GM12892 (cell line): ENCODE data around the gene ZNF496.

ENCODE experiments used
- POLR2A ChIP-seq: IDR thresholded peaks from 2 replicates; pipeline ENCODE4 v1.6.1; 2011; ENCODE audit warnings: low read depth, low read length, control low read depth
- POLR2AphosphoS5 ChIP-seq: IDR thresholded peaks from 2 replicates; pipeline ENCODE4 v1.6.1; 2011; ENCODE audit warnings: low read depth, low read length, control low read depth

DNA sequence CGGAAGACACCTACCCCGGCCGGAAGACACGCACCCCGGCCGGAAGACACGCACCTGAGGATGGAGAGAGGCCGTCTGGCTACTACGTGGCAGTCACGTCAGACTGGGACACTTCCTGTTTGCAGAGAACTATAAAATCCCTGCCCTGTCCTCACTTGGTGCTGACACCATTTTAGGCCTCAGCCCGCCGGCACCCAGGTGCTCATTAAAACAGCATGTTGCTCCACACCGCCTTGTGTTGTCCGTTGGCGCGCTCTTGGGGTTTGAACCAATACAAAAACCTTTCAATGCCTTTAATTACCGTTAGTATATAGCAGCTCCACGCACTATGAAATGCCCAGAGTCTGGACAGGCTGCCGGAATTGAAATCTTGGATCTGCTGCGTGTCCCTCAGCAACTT, 41.1 kb downstream of the ZNF496 start:
- TF ChIP-seq POLR2A (no peak), POLR2AphosphoS5 (no peak)
